ENCODE data around the gene SCN3B.

The SCN3B gene

GRCh38 chr11:123581651-123582399 lies 72.6 kb downstream of the SCN3B start:
- TF ChIP-seq ZNF274 (IDR thresholded peaks at IDR 0.05; ENCODE audit: low read depth, low read length): no peak
- no peak overlapping the region for H3K4me3 ChIP-seq (ENCODE audit: low read length)

GRCh38 chr11:123580557-123581275 lies 73.7 kb downstream of the SCN3B start:
- TF ChIP-seq ZNF274 (IDR thresholded peaks at IDR 0.05; ENCODE audit: low read depth, low read length): no peak
- no peak overlapping the region for H3K4me3 ChIP-seq (ENCODE audit: low read length)

GRCh38 chr11:123580137-123580536 lies 74.3 kb downstream of the SCN3B start:
- H3K4me3 ChIP-seq (ENCODE audit: low read length): no peak overlapping the region
- no peak for TF ChIP-seq ZNF274 (IDR thresholded peaks at IDR 0.05; ENCODE audit: low read depth, low read length)

- no peak overlapping the region for H3K4me3 ChIP-seq (ENCODE audit: low read length)
- TF ChIP-seq ZNF274 (IDR thresholded peaks at IDR 0.05; ENCODE audit: low read depth, low read length): no peak
These were observed 75.0 kb downstream of the SCN3B start for GRCh38 chr11:123579482-123579812.
